Thyroid gland (tissue), 4 donors: ENCODE measurements around the gene SAMD11. TPM values are rescaled to one million over a fixed set of nuclear protein-coding genes. Genes with fewer than 3 reads are reported as not detected.

Experiments used
- DNase-seq, 2 donors: peaks; one replicate each; pipeline ENCODE4 v3.0.0-alpha.2; 2019
- H3K27ac ChIP-seq, 3 donors: fragments of 200-600 bp; sonication (generic); 1 replicate in 2 of 3; 2 replicates in 1 of 3; pipeline ENCODE4 v1.5.1; 2016 to 2019; ENCODE audit warnings: mild to moderate bottlenecking in 1 of 3, moderate library complexity in 1 of 3
- H3K27me3 ChIP-seq: fragments of 200-600 bp; sonication (generic); one replicate; pipeline ENCODE4 v1.5.1; 2019
- H3K36me3 ChIP-seq, 2 donors: fragments of 200-600 bp; sonication (generic); one replicate each; pipeline ENCODE4 v1.5.1; 2016 to 2019
- H3K4me1 ChIP-seq, 2 donors: fragments of 200-600 bp; sonication (generic); one replicate each; pipeline ENCODE4 v1.5.1; 2017 to 2019
- H3K4me3 ChIP-seq, 3 donors: fragments of 200-600 bp; sonication (generic); replicated peaks in 1 of 3; 1 replicate in 2 of 3; 2 replicates in 1 of 3; pipeline ENCODE4 v1.5.1; 2016; ENCODE audit warnings: mild to moderate bottlenecking in 1 of 3
- H3K9me3 ChIP-seq: fragments of 200-600 bp; sonication (generic); one replicate; pipeline ENCODE4 v1.5.1; 2017
- CTCF ChIP-seq, 6 experiments: fragments of 200-600 bp in 3 of 6; fragments of 450-650 bp in 3 of 6; sonication (generic) in 3 of 6; IDR thresholded peaks; one replicate each; pipeline ENCODE4 v1.5.1; 2016 to 2019; ENCODE audit warnings: antibody characterized with exemption in 6 of 6, mild to moderate bottlenecking in 2 of 6, inconsistent platforms in 1 of 6, moderate library complexity in 1 of 6
- POLR2A ChIP-seq, 2 donors: fragments of 450-650 bp; IDR thresholded peaks; one replicate each; pipeline ENCODE4 v1.6.1; 2017; ENCODE audit warnings: antibody characterized with exemption in 2 of 2, mild to moderate bottlenecking in 2 of 2, moderate library complexity in 1 of 2
- WGBS, 2 donors: methylation state at CpG; one replicate each; pipeline ENCODE4 v1.1.5; 2017; 5-methylcytosine and 5-hydroxymethylcytosine counted together
- intact Hi-C: fragments of 100-400 bp; cut with DNase I; formaldehyde crosslinking; loops from one replicate; pipeline ENCODE4 v1.15.1; 2023
- total RNA-seq, 4 donors: library from RNA; depleted of rRNA; stranded (reverse); fragments of >200 nt; gene quantifications; one replicate each; pipeline ENCODE4 v1.2.3, GENCODE V29; 2016

The SAMD11 gene
- total RNA-seq, 4 donors from 2014 or later: 4.1 to 11.2 (median 6.3) TPM

GRCh38 chr1:938088-938683 lies 14.5 kb downstream of the SAMD11 start:
- DNase-seq: peak in 1 of 2 donors; percentile 41
- Histone ChIP-seq H3K4me3 (no peak overlapping the region), H3K9me3 (no peaks in the 10 kb centered on the region), H3K27me3 (peaks cover 12% of the 10 kb centered on the region), H3K36me3 (no peaks in the 10 kb centered on the region), H3K4me1 (peaks cover 22 to 63% of the 10 kb centered on the region in 2 donors), H3K27ac (no peak overlapping the region)
- intact Hi-C loops: no loop called here
- WGBS, 2 donors: 70 to 71% methylated on average over 13 to 15 of the region's 15 CpGs
- peak in 3 of 6 experiments; percentile 20 to 51 (median 31) for TF ChIP-seq CTCF (IDR thresholded peaks at IDR 0.05)
- no peak for TF ChIP-seq POLR2A (IDR thresholded peaks at IDR 0.05)

GRCh38 chr1:938711-939489 lies 15.2 kb downstream of the SAMD11 start:
- no peak for DNase-seq

GRCh38 chr1:939511-940106 lies 15.9 kb downstream of the SAMD11 start:
- H3K27me3 ChIP-seq: peaks cover 12% of the 10 kb centered on the region
- TF ChIP-seq CTCF (IDR thresholded peaks at IDR 0.05) (no peak), POLR2A (IDR thresholded peaks at IDR 0.05) (no peak)
- no peaks in the 10 kb centered on the region for H3K36me3 ChIP-seq
- H3K27ac ChIP-seq: peak overlapping the region in 1 of 3 donors; percentile 87
- 29 to 43% methylated on average over 6 to 12 of the region's 21 CpGs for WGBS, 2 donors
- no peak for DNase-seq
- peaks cover 18 to 64% of the 10 kb centered on the region in 2 donors for H3K4me1 ChIP-seq
- intact Hi-C loops: no loop called here
- H3K9me3 ChIP-seq: no peaks in the 10 kb centered on the region
- H3K4me3 ChIP-seq: no peak overlapping the region

More at GRCh38 chr1:938711-939489, 15.2 kb downstream of the SAMD11 start:
- Histone ChIP-seq H3K27ac (peak overlapping the region in 1 of 3 donors; percentile 87), H3K4me3 (no peak overlapping the region), H3K36me3 (no peaks in the 10 kb centered on the region), H3K27me3 (peaks cover 12% of the 10 kb centered on the region), H3K4me1 (peaks cover 18 to 64% of the 10 kb centered on the region in 2 donors), H3K9me3 (no peaks in the 10 kb centered on the region)
- TF ChIP-seq CTCF (IDR thresholded peaks at IDR 0.05): no peak
- no peak for TF ChIP-seq POLR2A (IDR thresholded peaks at IDR 0.05)
- 65 to 76% methylated on average over 16 of the region's 30 CpGs for WGBS, 2 donors
- intact Hi-C loops: no loop called here

- Histone ChIP-seq H3K27ac (peak overlapping the region in 1 of 3 donors; percentile 87), H3K4me3 (peak overlapping the region in 1 of 3 donors; percentile 29), H3K27me3 (peaks cover 12% of the 10 kb centered on the region), H3K4me1 (peaks cover 17 to 57% of the 10 kb centered on the region in 2 donors), H3K9me3 (no peaks in the 10 kb centered on the region), H3K36me3 (no peaks in the 10 kb centered on the region)
- TF ChIP-seq CTCF (IDR thresholded peaks at IDR 0.05) (peak in 1 of 6 experiments; percentile 5), POLR2A (IDR thresholded peaks at IDR 0.05) (no peak)
- intact Hi-C loops: no loop called here
- peak; percentile 34 to 44 for DNase-seq
- 1 to 2% methylated on average over 12 to 43 of the region's 86 CpGs for WGBS, 2 donors
These were observed 16.6 kb downstream of the SAMD11 start for GRCh38 chr1:940107-941014.
